GM12878 (cell line): ENCODE measurements around the gene SSNA1. TPM values are rescaled to one million over a fixed set of nuclear protein-coding genes. Genes with fewer than 3 reads are reported as not detected.
A peak's percentile ranks its signal among the peaks of the same experiment; 100 is the strongest.

Experiments
- ATAC-seq: fragments of 200-7000 bp; cut with Tn5 transposase; 3 replicates; pipeline ENCODE4 v1.9.1; 2020; ENCODE audit warnings: mild to moderate bottlenecking, moderate library complexity
- BruUV-seq: library from RNA; stranded (reverse); fragments of 400-500 nt; replicated peaks from 2 replicates; lab custom pipeline; 2021; lab: Mats Ljungman, UMichigan
- CTCF ChIA-PET: fragments of 300-600 bp; sonication (Branson Sonifier 250); formaldehyde crosslinking; extraction: SDS; loops from one replicate; lab custom pipeline; 2021; ENCODE audit warnings: inconsistent platforms; lab: Yijun Ruan, JAX
- POLR2A ChIA-PET: fragments of 350-600 bp; formaldehyde crosslinking; extraction: SDS; loops from one replicate; lab custom pipeline; 2021; ENCODE audit warnings: inconsistent platforms; lab: Charles Lee
- RAD21 ChIA-PET: fragments of 300-600 bp; sonication (Branson Sonifier 250); formaldehyde crosslinking; loops from one replicate; lab custom pipeline; 2023; ENCODE audit warnings: antibody characterized with exemption; ENCODE audit not compliant: unreplicated experiment; lab: Charles Lee
- SMC1A ChIA-PET: fragments of 300-600 bp; sonication (Branson Sonifier 250); formaldehyde crosslinking; loops from one replicate; lab custom pipeline; 2023; ENCODE audit not compliant: unreplicated experiment, uncharacterized antibody; lab: Charles Lee
- DNase-seq: peaks from one replicate; pipeline ENCODE4 v3.0.0-alpha.2; 2011; ENCODE audit warnings: low read depth, low spot score
- FAIRE-seq: peaks from 3 replicates; lab custom pipeline; 2011; peaks lifted over from hg19 to GRCh38; lab: Jason Lieb, UNC
- H2AFZ ChIP-seq: 2 replicates; pipeline ENCODE4 v1.6.0; 2011; ENCODE audit warnings: low read depth, low read length, control low read depth; ENCODE audit not compliant: control insufficient read depth
- H3K27ac ChIP-seq: 2 replicates; pipeline ENCODE4 v1.5.1; 2011; ENCODE audit warnings: control low read depth; ENCODE audit not compliant: control insufficient read depth, insufficient read depth
- H3K27me3 ChIP-seq, 2 experiments: replicated peaks in 1 of 2; 2 replicates each; pipeline versions ENCODE4 v1.6.0 to v1.6.1; 2011; ENCODE audit warnings: low read length in 1 of 2; ENCODE audit not compliant: control insufficient read depth in 2 of 2, insufficient read depth in 2 of 2
- H3K36me3 ChIP-seq, 2 experiments: 2 replicates each; pipeline ENCODE4 v1.5.1; 2011; ENCODE audit warnings: low read length in 1 of 2; ENCODE audit not compliant: control insufficient read depth in 2 of 2, insufficient read depth in 2 of 2
- H3K4me1 ChIP-seq: 2 replicates; pipeline ENCODE4 v1.6.1; 2011; ENCODE audit warnings: mild to moderate bottlenecking, low read length, moderate library complexity, mixed read lengths; ENCODE audit not compliant: control insufficient read depth, insufficient read depth
- H3K4me2 ChIP-seq: 2 replicates; pipeline ENCODE4 v1.6.0; 2011; ENCODE audit warnings: control low read depth; ENCODE audit not compliant: control insufficient read depth, insufficient read depth
- H3K4me3 ChIP-seq: fragments of 200-600 bp; sonication (generic); 2 replicates; pipeline ENCODE4 v1.5.1; 2016
- H3K79me2 ChIP-seq: 2 replicates; pipeline ENCODE4 v1.6.0; 2011; ENCODE audit warnings: low read length; ENCODE audit not compliant: control insufficient read depth, insufficient read depth
- H3K9ac ChIP-seq: 2 replicates; pipeline ENCODE4 v1.8.0; 2011; ENCODE audit warnings: low read length, control low read depth, mixed read lengths; ENCODE audit not compliant: control insufficient read depth, insufficient read depth
- H3K9me3 ChIP-seq: replicated peaks from 3 replicates; pipeline ENCODE4 v1.5.1; 2011; ENCODE audit warnings: mild to moderate bottlenecking, low read length; ENCODE audit not compliant: control insufficient read depth, insufficient read depth
- H4K20me1 ChIP-seq: 2 replicates; pipeline ENCODE4 v1.6.0; 2011; ENCODE audit not compliant: control insufficient read depth, insufficient read depth
- ASH2L ChIP-seq: fragments of 300-600, 200-600 bp; sonication (generic); IDR thresholded peaks from 2 replicates; pipeline ENCODE4 v1.6.1; 2017; ENCODE audit warnings: low read depth, mild to moderate bottlenecking, borderline replicate concordance
- ATF2 ChIP-seq: IDR thresholded peaks from 2 replicates; pipeline ENCODE4 v1.6.1; 2012; ENCODE audit warnings: low read length, inconsistent platforms
- BMI1 ChIP-seq: fragments of 450-650 bp; IDR thresholded peaks from 2 replicates; pipeline ENCODE4 v1.6.1; 2016; ENCODE audit warnings: mild to moderate bottlenecking, moderate library complexity, borderline replicate concordance
- CHD4 ChIP-seq: fragments of 200-600 bp; sonication (generic); IDR thresholded peaks from 2 replicates; pipeline ENCODE4 v1.6.1; 2016; ENCODE audit warnings: mild to moderate bottlenecking
- CREB1 ChIP-seq: IDR thresholded peaks from 2 replicates; pipeline ENCODE4 v1.6.1; 2012; ENCODE audit warnings: low read depth, mild to moderate bottlenecking, inconsistent platforms
- ESRRA ChIP-seq: IDR thresholded peaks from 2 replicates; pipeline ENCODE4 v1.6.1; 2012; ENCODE audit warnings: mild to moderate bottlenecking, low read length, improper control_type of control experiment
- IRF5 ChIP-seq: fragments of 450-650 bp; IDR thresholded peaks from 2 replicates; pipeline ENCODE4 v1.6.1; 2017; ENCODE audit warnings: borderline replicate concordance
- MTA2 ChIP-seq: fragments of 450-650 bp; IDR thresholded peaks from 2 replicates; pipeline ENCODE4 v1.6.1; 2016; ENCODE audit warnings: low read depth, mild to moderate bottlenecking, moderate library complexity
- NFYB ChIP-seq: IDR thresholded peaks from 2 replicates; pipeline ENCODE4 v1.6.1; 2011; ENCODE audit warnings: low read depth, mild to moderate bottlenecking, low read length, improper control_type of control experiment, moderate library complexity; ENCODE audit not compliant: insufficient read depth
- NKRF ChIP-seq: fragments of 450-650 bp; conservative IDR thresholded peaks from 2 replicates; pipeline ENCODE4 v1.6.1; 2017; ENCODE audit warnings: mild to moderate bottlenecking, moderate library complexity
- PBX3 ChIP-seq: IDR thresholded peaks from 2 replicates; pipeline ENCODE4 v1.6.1; 2011; ENCODE audit warnings: mild to moderate bottlenecking, low read depth, low read length, moderate library complexity; ENCODE audit not compliant: insufficient replicate concordance
- POLR2A ChIP-seq: IDR thresholded peaks from 2 replicates; pipeline ENCODE4 v1.6.1; 2011; ENCODE audit warnings: low read depth, mild to moderate bottlenecking, low read length
- ZBTB33 ChIP-seq: fragments of 450-650 bp; IDR thresholded peaks from 2 replicates; pipeline ENCODE4 v1.6.1; 2017; ENCODE audit warnings: mild to moderate bottlenecking
- ZNF274 ChIP-seq: IDR thresholded peaks from one replicate; pipeline ENCODE4 v1.8.0; 2011; ENCODE audit not compliant: insufficient read length, insufficient read depth
- WGBS: methylation state at CpG from one replicate; pipeline ENCODE4 v1.1.6; 2016; ENCODE audit warnings: low lambda C conversion rate; ENCODE audit not compliant: insufficient replicate concordance, insufficient coverage; ENCODE audit errors: missing lambda C conversion rate; 5-methylcytosine and 5-hydroxymethylcytosine counted together
- in situ Hi-C: fragments of 300-500 bp; cut with MboI; formaldehyde crosslinking; loops from 9 replicates; pipeline ENCODE4 v1.14.3; 2018; ENCODE audit warnings: mixed read lengths
- intact Hi-C: fragments of 100-400 bp; cut with micrococcal nuclease; formaldehyde crosslinking; loops from one replicate; pipeline ENCODE4 v1.14.2; 2022; ENCODE audit not compliant: unreplicated experiment
- polyA plus RNA-seq, 11 experiments: library from polyadenylated mRNA; depleted of rRNA in 4 of 11; unstranded in 6 of 11; stranded (reverse) in 5 of 11; fragments of >200 nt; fragmentation: Nextera tagmentation in 4 of 11; fragmentation: Illumina TruSeq in 1 of 11; extraction: Ambion mirVana in 4 of 11; extraction: Trizol in 1 of 11; gene quantifications; 1 replicate in 1 of 11; 2 replicates in 10 of 11; pipeline versions ENCODE4 v1.2.1 to v1.2.3, GENCODE V29; 2011 to 2016; ENCODE audit warnings: inconsistent platforms in 2 of 11, missing spikeins in 2 of 11, low read depth in 1 of 11
- total RNA-seq, 4 experiments: library from RNA; depleted of rRNA in 3 of 4; stranded (reverse); fragments of >200 nt in 3 of 4; fragmentation: Illumina TruSeq in 1 of 4; extraction: Trizol in 1 of 4; gene quantifications; 2 replicates each; pipeline versions ENCODE4 v1.2.1 to v1.2.3, GENCODE V29; 2013 to 2021

Gene SSNA1
- total and polyA plus RNA-seq, 10 of the 15 experiments (the other 5 are each of a cell fraction or from before 2014, with no cell fraction given) = 0.63 to 139 (median 78.0) TPM

- no peaks in the 10 kb centered on the region for H3K9me3 ChIP-seq
- ChIA-PET CTCF (no interaction called here), POLR2A (interaction anchor here (2.0 to 2.5 kb wide), 2 partner anchors 11 to 49 kb away, joined by 6 to 9 read pairs; partner anchors contain the start of gene SSNA1), RAD21 (no interaction called here)
- WGBS = 79% methylated on average over 28 of the region's 51 CpGs
- ATAC-seq (no peak), DNase-seq (no peak)
- no TSS peak for BruUV-seq
- H2AFZ ChIP-seq = no peak overlapping the region
- in situ Hi-C loops = no loop called here
- H4K20me1 ChIP-seq = no peaks in the 10 kb centered on the region
- peaks cover 16% of the 10 kb centered on the region for H3K79me2 ChIP-seq
- H3K4me2 ChIP-seq = peak overlapping the region; percentile 54
- H3K9ac ChIP-seq = no peak overlapping the region; the same call in 1 of the 2 replicates
- TF ChIP-seq IRF5 (no peak), POLR2A (no peak), ESRRA (no peak), ZBTB33 (no peak), NFYB (no peak), CHD4 (no peak), PBX3 (no peak), BMI1 (no peak), ZNF274 (no peak), MTA2 (no peak), ATF2 (no peak), NKRF (no peak), CREB1 (no peak), ASH2L (no peak)
- TF ChIP-seq, all 136 proteins: peak for 0
- FAIRE-seq = no peak
- intact Hi-C loops = loop anchor here (2.0 kb wide), 2 partner anchors 23 to 77 kb away; partner anchors contain the start of gene RNF208
- no peaks in the 10 kb centered on the region for H3K36me3 ChIP-seq
- H3K27me3 ChIP-seq = no peaks in the 10 kb centered on the region
- SMC1A ChIA-PET = interaction anchor here (0.9 to 1.9 kb wide), 3 partner anchors 11 to 50 kb away, joined by 4 to 9 read pairs (median 5); partner anchors contain the start of genes ANAPC2 and SSNA1
- peak overlapping the region; percentile 50; the same call in 1 of the 2 replicates for H3K4me3 ChIP-seq
- no peak overlapping the region for H3K27ac ChIP-seq
- H3K4me1 ChIP-seq = peaks cover 30% of the 10 kb centered on the region
Observed at GRCh38 chr9:137199411-137200121, 11.1 kb downstream of the SSNA1 start.
